Endothelial cell of umbilical vein (primary cell): ENCODE data around the gene ULK2. TPM values are rescaled to one million over a fixed set of nuclear protein-coding genes. Genes with fewer than 3 reads are reported as not detected.

Experiments
- BruUV-seq: library from RNA; stranded (reverse); fragments of 400-500 nt; replicated peaks from 2 replicates; lab custom pipeline; 2021; lab: Mats Ljungman, UMichigan
- CTCF ChIA-PET: fragments of 300-600, 350-600 bp; sonication (Branson Sonifier 250); formaldehyde crosslinking; loops from one replicate; lab custom pipeline; 2021; ENCODE audit warnings: antibody characterized with exemption, inconsistent platforms; lab: Charles Lee
- POLR2A ChIA-PET: fragments of 300-600, 350-600 bp; sonication (Branson Sonifier 250); formaldehyde crosslinking; loops from one replicate; lab custom pipeline; 2021; ENCODE audit warnings: antibody characterized with exemption, inconsistent platforms; lab: Charles Lee
- DNase-seq: peaks from one replicate; pipeline ENCODE4 v3.0.0-alpha.2; 2011; ENCODE audit warnings: low read depth, low spot score
- FAIRE-seq: peaks from 2 replicates; lab custom pipeline; 2011; peaks lifted over from hg19 to GRCh38; lab: Jason Lieb, UNC
- H2AFZ ChIP-seq: 2 replicates; pipeline ENCODE4 v1.6.0; 2012; ENCODE audit warnings: low read depth, low read length, control low read depth, inconsistent platforms
- H3K27ac ChIP-seq: 2 replicates; pipeline ENCODE4 v1.5.1; 2011; ENCODE audit warnings: low read depth, mild to moderate bottlenecking, control low read depth, low read length, moderate library complexity; ENCODE audit not compliant: insufficient read depth
- H3K27me3 ChIP-seq, 2 experiments: 2 replicates each; pipeline versions ENCODE4 v1.6.0 to v1.6.1; 2011; ENCODE audit warnings: low read length in 2 of 2, mixed read lengths in 1 of 2; ENCODE audit not compliant: control insufficient read depth in 2 of 2, insufficient read depth in 2 of 2
- H3K36me3 ChIP-seq, 2 experiments: 2 replicates in 1 of 2; 3 replicates in 1 of 2; pipeline ENCODE4 v1.5.1; 2011; ENCODE audit warnings: low read length in 2 of 2, mild to moderate bottlenecking in 1 of 2, moderate library complexity in 1 of 2; ENCODE audit not compliant: control insufficient read depth in 2 of 2, insufficient read depth in 2 of 2; ENCODE audit errors: extremely low read depth in 1 of 2
- H3K4me1 ChIP-seq: 3 replicates; pipeline ENCODE4 v1.5.1; 2011; ENCODE audit warnings: mild to moderate bottlenecking, low read length; ENCODE audit not compliant: control insufficient read depth, insufficient read depth; ENCODE audit errors: extremely low read depth
- H3K4me2 ChIP-seq: 2 replicates; pipeline ENCODE4 v1.6.1; 2011; ENCODE audit warnings: low read length, control low read depth, mixed read lengths; ENCODE audit not compliant: insufficient read depth
- H3K4me3 ChIP-seq, 3 experiments: fragments of 200-600 bp in 1 of 3; sonication (generic), shearing (Covaris generic) in 1 of 3; replicated peaks in 1 of 3; 2 replicates each; pipeline ENCODE4 v1.5.1; 2011 to 2016; ENCODE audit warnings: control low read depth in 3 of 3, low read length in 3 of 3, mild to moderate bottlenecking in 2 of 3, inconsistent platforms in 1 of 3, low read depth in 1 of 3, moderate library complexity in 1 of 3; ENCODE audit not compliant: insufficient read depth in 1 of 3
- H3K79me2 ChIP-seq: 2 replicates; pipeline ENCODE4 v1.6.0; 2012; ENCODE audit warnings: low read length, inconsistent platforms; ENCODE audit not compliant: control insufficient read depth, insufficient read depth
- H3K9ac ChIP-seq: replicated peaks from 2 replicates; pipeline ENCODE3; 2011; ENCODE audit warnings: low read length, control low read depth; ENCODE audit not compliant: insufficient read depth; ENCODE audit errors: extremely low read depth
- H3K9me1 ChIP-seq: replicated peaks from 3 replicates; pipeline ENCODE4 v1.6.0; 2011; ENCODE audit warnings: mild to moderate bottlenecking, low read length; ENCODE audit not compliant: control insufficient read depth, insufficient read depth; ENCODE audit errors: extremely low read depth
- H3K9me3 ChIP-seq: replicated peaks from 2 replicates; pipeline ENCODE4 v1.5.1; 2012; ENCODE audit warnings: low read length, inconsistent platforms; ENCODE audit not compliant: control insufficient read depth, insufficient read depth
- H4K20me1 ChIP-seq: replicated peaks from 2 replicates; pipeline ENCODE3; 2011; ENCODE audit warnings: mild to moderate bottlenecking, low read length; ENCODE audit not compliant: control insufficient read depth, insufficient read depth; ENCODE audit errors: extremely low read depth
- EZH2 ChIP-seq: IDR thresholded peaks from 2 replicates; pipeline ENCODE4 v1.6.1; 2012; ENCODE audit warnings: borderline replicate concordance, low read depth, mild to moderate bottlenecking, moderate library complexity, low read length, inconsistent platforms; ENCODE audit not compliant: severe bottlenecking
- FOS ChIP-seq: IDR thresholded peaks from 2 replicates; pipeline ENCODE4 v1.6.1; 2011; ENCODE audit warnings: mild to moderate bottlenecking, low read length, moderate library complexity, borderline replicate concordance; ENCODE audit not compliant: insufficient read depth
- GATA2 ChIP-seq: IDR thresholded peaks from 2 replicates; pipeline ENCODE4 v1.7.0; 2011; ENCODE audit warnings: low read depth, mild to moderate bottlenecking, moderate library complexity, mixed read lengths, low read length; ENCODE audit not compliant: insufficient read length, insufficient read depth
- JUN ChIP-seq: IDR thresholded peaks from 2 replicates; pipeline ENCODE4 v1.6.1; 2011; ENCODE audit warnings: borderline replicate concordance, low read depth; ENCODE audit not compliant: insufficient read length, insufficient read depth
- MYC ChIP-seq: IDR thresholded peaks from one replicate; pipeline ENCODE4 v1.6.1; 2011; ENCODE audit warnings: mild to moderate bottlenecking, low read depth, low read length
- POLR2A ChIP-seq: IDR thresholded peaks from 2 replicates; pipeline ENCODE4 v1.6.1; 2012; ENCODE audit warnings: low read depth, mild to moderate bottlenecking, control low read depth, low read length
- POLR2AphosphoS5 ChIP-seq: IDR thresholded peaks from 2 replicates; pipeline ENCODE4 v1.6.1; 2012; ENCODE audit warnings: low read depth, mild to moderate bottlenecking, control low read depth, low read length, moderate library complexity; ENCODE audit not compliant: insufficient read depth
- dilution Hi-C: fragments of 300-500 bp; cut with MboI; formaldehyde crosslinking; loops from one replicate; pipeline ENCODE4 v1.15.0; 2019; ENCODE audit warnings: low sequenced_read_pairs; ENCODE audit not compliant: extremely low pct_ligation_motif_present
- intact Hi-C: fragments of 100-400 bp; cut with micrococcal nuclease; formaldehyde crosslinking; loops from one replicate; pipeline ENCODE4 v1.10.0; 2022
- polyA plus RNA-seq, 4 experiments: library from polyadenylated mRNA; depleted of rRNA in 3 of 4; stranded (reverse) in 3 of 4; unstranded in 1 of 4; fragments of >200 nt; gene quantifications; 2 replicates each; pipeline versions ENCODE4 v1.2.1 to v1.2.3, GENCODE V29; 2011 to 2012; ENCODE audit warnings: missing spikeins in 1 of 4
- total RNA-seq: library from RNA; stranded (reverse); gene quantifications from 2 replicates; pipeline ENCODE4 v1.2.3, GENCODE V29; 2021
- TF ChIP-seq, protein P1 (sequence below): IDR thresholded peaks from 2 replicates; pipeline ENCODE4 v1.6.1; 2011; ENCODE audit not compliant: insufficient read depth, insufficient read length
- TF ChIP-seq, protein P2 (sequence below), 2 donors: IDR thresholded peaks; 1 replicate in 1 of 2; 2 replicates in 1 of 2; pipeline ENCODE4 v1.5.1; 2011; ENCODE audit warnings: low read length in 2 of 2, mild to moderate bottlenecking in 2 of 2, moderate library complexity in 2 of 2, control low read depth in 1 of 2, inconsistent platforms in 1 of 2, low read depth in 1 of 2; ENCODE audit not compliant: insufficient read depth in 1 of 2; ENCODE audit errors: extremely low read depth in 1 of 2

ULK2 gene
- total and polyA plus RNA-seq, 2 donors (not counting 3 experiments of a cell fraction or from before 2014, with no cell fraction given), result 19.3 to 26.7 TPM

DNA sequence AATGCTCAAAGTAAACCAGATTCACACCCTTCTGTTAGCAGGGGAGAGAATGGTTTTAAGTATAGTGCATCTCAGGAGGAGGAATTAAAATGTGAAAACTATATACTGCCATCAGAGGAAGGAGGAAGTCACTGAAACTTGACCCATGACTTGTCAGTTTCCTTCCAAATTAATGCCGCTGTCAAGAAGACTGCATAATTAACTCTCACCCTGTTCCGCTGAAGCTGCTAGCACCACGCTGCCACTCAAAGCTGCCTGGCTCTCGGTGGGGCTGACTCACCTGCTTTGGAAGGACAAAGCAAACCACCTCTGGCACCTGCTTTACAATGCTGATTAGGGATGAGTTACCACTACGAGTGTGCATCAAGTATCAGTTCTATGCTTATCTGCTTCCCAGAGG, 37.8 kb upstream of the ULK2 start:
- TF ChIP-seq POLR2AphosphoS5 (no peak), EZH2 (no peak), POLR2A (no peak), GATA2 (no peak), JUN (no peak), FOS (no peak), MYC (no peak)
- TF ChIP-seq, protein P1, sequence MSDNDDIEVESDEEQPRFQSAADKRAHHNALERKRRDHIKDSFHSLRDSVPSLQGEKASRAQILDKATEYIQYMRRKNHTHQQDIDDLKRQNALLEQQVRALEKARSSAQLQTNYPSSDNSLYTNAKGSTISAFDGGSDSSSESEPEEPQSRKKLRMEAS, result no peak
- TF ChIP-seq, protein P2, sequence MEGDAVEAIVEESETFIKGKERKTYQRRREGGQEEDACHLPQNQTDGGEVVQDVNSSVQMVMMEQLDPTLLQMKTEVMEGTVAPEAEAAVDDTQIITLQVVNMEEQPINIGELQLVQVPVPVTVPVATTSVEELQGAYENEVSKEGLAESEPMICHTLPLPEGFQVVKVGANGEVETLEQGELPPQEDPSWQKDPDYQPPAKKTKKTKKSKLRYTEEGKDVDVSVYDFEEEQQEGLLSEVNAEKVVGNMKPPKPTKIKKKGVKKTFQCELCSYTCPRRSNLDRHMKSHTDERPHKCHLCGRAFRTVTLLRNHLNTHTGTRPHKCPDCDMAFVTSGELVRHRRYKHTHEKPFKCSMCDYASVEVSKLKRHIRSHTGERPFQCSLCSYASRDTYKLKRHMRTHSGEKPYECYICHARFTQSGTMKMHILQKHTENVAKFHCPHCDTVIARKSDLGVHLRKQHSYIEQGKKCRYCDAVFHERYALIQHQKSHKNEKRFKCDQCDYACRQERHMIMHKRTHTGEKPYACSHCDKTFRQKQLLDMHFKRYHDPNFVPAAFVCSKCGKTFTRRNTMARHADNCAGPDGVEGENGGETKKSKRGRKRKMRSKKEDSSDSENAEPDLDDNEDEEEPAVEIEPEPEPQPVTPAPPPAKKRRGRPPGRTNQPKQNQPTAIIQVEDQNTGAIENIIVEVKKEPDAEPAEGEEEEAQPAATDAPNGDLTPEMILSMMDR (IDR thresholded peaks at IDR 0.05; ENCODE audit: extremely low read depth in 1 of 2, insufficient read depth in 1 of 2, low read depth in 1 of 2, low read length in 2 of 2), result no peak
- Histone ChIP-seq H3K79me2 (no peaks in the 10 kb centered on the region), H3K36me3 (peaks cover 16 to 18% of the 10 kb centered on the region in 2 experiments), H3K4me1 (no peaks in the 10 kb centered on the region), H3K4me3 (no peak overlapping the region), H3K27me3 (no peaks in the 10 kb centered on the region), H3K9me1 (no peaks in the 10 kb centered on the region), H4K20me1 (no peaks in the 10 kb centered on the region), H3K4me2 (no peak overlapping the region), H3K27ac (no peak overlapping the region), H3K9ac (no peak overlapping the region), H3K9me3 (no peaks in the 10 kb centered on the region), H2AFZ (no peak overlapping the region)
- BruUV-seq, result TSS peak; percentile 7
- ChIA-PET CTCF (no interaction called here), POLR2A (no interaction called here)
- DNase-seq (no peak), FAIRE-seq (no peak)
- dilution Hi-C loops, result no loop called here
- intact Hi-C loops, result no loop called here
